Left forelimb (tissue), 1 donor: ENCODE measurements around the gene PCDHA4.

ENCODE experiments used
- DNase-seq: peaks from one replicate; pipeline ENCODE4 v3.0.0-alpha.2; 2018; ENCODE audit warnings: low spot score

The PCDHA4 gene

DNA sequence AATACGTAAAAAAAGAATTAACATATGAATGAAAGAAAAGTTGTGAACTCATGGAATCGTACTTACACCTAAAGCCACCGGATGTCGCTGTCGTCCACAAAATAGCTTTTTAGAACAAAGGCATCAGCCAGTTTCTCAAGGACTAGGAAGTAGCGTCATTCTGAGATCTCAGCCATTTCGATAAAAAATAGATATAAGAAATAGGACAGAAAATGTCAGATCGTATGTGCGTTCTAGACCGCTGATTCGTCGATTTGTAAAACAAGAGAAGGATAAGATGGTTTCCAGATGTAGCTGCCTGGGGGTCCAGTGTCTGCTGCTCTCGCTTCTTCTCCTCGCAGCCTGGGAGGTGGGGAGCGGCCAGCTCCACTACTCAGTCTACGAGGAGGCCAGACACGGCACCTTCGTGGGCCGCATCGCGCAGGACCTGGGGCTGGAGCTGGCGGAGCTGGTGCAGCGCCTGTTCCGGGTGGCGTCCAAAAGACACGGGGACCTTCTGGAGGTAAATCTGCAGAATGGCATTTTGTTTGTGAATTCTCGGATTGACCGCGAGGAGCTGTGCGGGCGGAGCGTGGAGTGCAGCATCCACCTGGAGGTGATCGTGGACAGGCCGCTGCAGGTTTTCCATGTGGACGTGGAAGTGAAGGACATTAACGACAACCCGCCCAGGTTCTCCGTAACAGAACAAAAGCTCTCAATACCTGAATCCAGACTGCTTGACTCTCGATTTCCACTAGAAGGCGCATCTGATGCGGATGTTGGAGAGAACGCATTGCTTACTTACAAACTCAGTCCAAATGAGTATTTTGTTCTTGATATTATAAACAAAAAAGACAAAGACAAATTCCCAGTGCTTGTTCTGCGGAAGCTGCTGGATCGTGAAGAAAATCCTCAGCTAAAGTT, 49.2 kb downstream of the PCDHA4 start, which contains the start of gene PCDHA10:
Gene PCDHA10 (plus strand): TSS at position 126 of the 903 bp plus-strand sequence. CDS start 152 bp downstream, at position 278.
- DNase-seq: no peak

DNA sequence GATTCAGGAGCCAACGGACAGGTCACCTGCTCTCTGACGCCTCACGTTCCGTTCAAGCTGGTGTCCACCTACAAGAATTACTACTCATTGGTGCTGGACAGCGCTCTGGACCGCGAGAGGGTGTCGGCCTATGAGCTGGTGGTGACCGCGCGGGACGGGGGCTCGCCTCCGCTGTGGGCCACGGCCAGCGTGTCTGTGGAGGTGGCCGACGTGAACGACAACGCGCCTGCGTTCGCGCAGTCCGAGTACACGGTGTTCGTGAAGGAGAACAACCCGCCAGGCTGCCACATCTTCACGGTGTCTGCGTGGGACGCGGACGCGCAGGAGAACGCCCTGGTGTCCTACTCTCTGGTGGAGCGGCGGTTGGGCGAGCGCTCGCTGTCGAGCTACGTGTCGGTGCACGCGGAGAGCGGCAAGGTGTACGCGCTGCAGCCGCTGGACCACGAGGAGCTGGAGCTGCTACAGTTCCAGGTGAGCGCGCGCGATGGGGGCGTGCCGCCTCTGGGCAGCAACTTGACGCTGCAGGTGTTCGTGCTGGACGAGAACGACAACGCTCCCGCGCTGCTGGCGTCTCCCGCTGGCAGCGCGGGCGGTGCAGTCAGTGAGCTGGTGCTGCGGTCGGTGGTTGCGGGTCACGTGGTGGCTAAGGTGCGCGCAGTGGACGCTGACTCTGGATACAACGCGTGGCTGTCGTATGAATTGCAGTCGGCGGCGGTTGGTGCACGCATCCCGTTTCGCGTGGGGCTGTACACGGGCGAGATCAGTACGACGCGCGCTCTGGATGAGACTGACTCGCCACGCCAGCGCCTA, 50.5 kb downstream of the PCDHA4 start:
- no peak for DNase-seq

DNA sequence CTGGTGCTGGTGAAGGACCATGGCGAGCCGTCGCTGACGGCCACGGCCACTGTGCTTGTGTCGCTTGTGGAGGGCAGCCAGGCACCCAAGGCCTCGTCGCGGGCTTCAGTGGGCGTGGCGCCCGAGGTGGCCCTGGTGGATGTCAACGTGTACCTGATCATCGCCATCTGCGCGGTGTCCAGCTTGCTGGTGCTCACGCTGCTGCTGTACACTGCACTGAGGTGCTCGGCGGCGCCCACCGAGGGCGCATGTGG, 51.0 kb downstream of the PCDHA4 start:
- DNase-seq: no peak

DNA sequence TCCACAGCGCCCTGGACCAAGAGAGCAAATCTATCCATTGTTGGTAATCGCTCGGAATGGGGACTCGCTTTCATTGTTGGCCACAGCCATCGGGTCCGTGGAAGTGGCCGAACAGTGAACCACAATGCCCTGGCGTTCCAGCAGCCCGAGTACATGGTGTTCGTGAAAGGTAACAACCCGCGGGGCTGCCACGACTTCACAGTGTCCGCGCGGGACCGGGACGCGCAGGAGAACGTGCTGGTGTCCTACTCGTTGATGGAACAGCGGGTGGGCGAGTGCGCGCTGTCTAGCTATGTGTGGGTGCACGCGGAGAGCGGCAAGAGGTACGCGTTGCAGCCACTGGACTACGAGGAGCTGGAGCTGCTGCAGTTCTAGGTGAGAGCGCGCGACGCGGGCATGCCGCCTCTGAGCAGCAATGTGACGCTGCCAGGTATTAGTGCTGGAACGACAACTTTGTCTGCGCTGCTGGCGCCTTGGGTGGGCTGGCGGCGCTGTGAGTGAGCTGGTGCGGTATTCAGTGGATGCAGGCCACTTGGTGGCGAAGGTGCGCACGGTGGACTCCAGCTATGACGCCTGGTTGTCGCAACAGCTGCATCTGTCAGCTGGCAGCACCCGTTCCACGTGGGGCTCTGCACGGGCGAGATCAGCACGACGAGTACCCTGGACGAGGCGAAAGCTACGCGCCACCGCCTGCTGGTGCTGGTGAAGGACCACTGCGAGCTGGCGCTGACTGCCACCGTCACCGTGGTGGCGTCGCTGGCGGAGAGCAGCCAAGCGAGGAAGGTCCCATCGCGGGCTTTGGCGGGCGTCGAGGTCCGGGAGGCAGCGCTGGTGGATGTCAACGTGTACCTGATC, 55.8 kb downstream of the PCDHA4 start:
- no peak for DNase-seq
